WTC11 (cell line): Measurements from ENCODE around the gene MANEA. TPM values are rescaled to one million over a fixed set of nuclear protein-coding genes. Genes with fewer than 3 reads are reported as not detected.
A peak's percentile ranks its signal among the peaks of the same experiment; 100 is the strongest.

Source experiments
- ATAC-seq: fragments of 200-7000 bp; cut with Tn5 transposase; 2 replicates; pipeline ENCODE4 v1.10.0; 2021; ENCODE audit warnings: mild to moderate bottlenecking, moderate library complexity
- CTCF ChIA-PET: fragments of 300-600 bp; sonication (Branson Sonifier 250); formaldehyde crosslinking; loops from one replicate; lab custom pipeline; 2021; ENCODE audit warnings: antibody characterized with exemption; lab: Charles Lee
- POLR2A ChIA-PET: fragments of 350-600 bp; sonication (Branson Sonifier 250); formaldehyde crosslinking; loops from one replicate; lab custom pipeline; 2021; ENCODE audit warnings: antibody characterized with exemption; lab: Charles Lee
- DNase-seq: peaks from one replicate; pipeline ENCODE4 v3.0.0; 2021; ENCODE audit warnings: low spot score
- H3K27ac Mint-ChIP-seq: 2 replicates; pipeline ENCODE4 v1.8.0; 2021; ENCODE audit warnings: mixed read lengths
- H3K27me3 Mint-ChIP-seq: 2 replicates; pipeline ENCODE4 v1.8.0; 2021; ENCODE audit warnings: low read depth, mild to moderate bottlenecking, moderate library complexity, mixed read lengths
- H3K36me3 Mint-ChIP-seq: 2 replicates; pipeline ENCODE4 v1.8.0; 2021; ENCODE audit warnings: mixed read lengths
- H3K4me1 Mint-ChIP-seq: 2 replicates; pipeline ENCODE4 v1.8.0; 2022; ENCODE audit warnings: mixed read lengths
- H3K4me3 Mint-ChIP-seq: 2 replicates; pipeline ENCODE4 v1.8.0; 2021; ENCODE audit warnings: mild to moderate bottlenecking, moderate library complexity, mixed read lengths
- H3K9me3 Mint-ChIP-seq: 2 replicates; pipeline ENCODE4 v1.8.0; 2021; ENCODE audit warnings: mixed read lengths
- CREB1 ChIP-seq: sonication (generic); formaldehyde crosslinking; IDR thresholded peaks from 2 replicates; pipeline ENCODE4 v1.8.0; 2023; ENCODE audit warnings: mild to moderate bottlenecking, missing genetic modification reagents
- CTCF ChIP-seq: fragments of 200-600 bp; IDR thresholded peaks from 2 replicates; pipeline ENCODE4 v1.8.0; 2022; ENCODE audit warnings: antibody characterized with exemption
- E2F1 ChIP-seq: sonication (generic); formaldehyde crosslinking; IDR thresholded peaks from 2 replicates; pipeline ENCODE4 v1.8.0; 2022; ENCODE audit warnings: mild to moderate bottlenecking, missing genetic modification reagents
- ELF4 ChIP-seq: sonication (generic); formaldehyde crosslinking; IDR thresholded peaks from 2 replicates; pipeline ENCODE4 v1.8.1; 2022; ENCODE audit warnings: low read depth, mild to moderate bottlenecking, moderate library complexity, missing genetic modification reagents
- FOXJ3 ChIP-seq: sonication (generic); formaldehyde crosslinking; IDR thresholded peaks from 2 replicates; pipeline ENCODE4 v1.9.0; 2021; ENCODE audit warnings: missing genetic modification reagents, mild to moderate bottlenecking, borderline replicate concordance
- FOXK1 ChIP-seq: sonication (generic); formaldehyde crosslinking; IDR thresholded peaks from 2 replicates; pipeline ENCODE4 v1.8.0; 2022; ENCODE audit warnings: mild to moderate bottlenecking, moderate library complexity, missing genetic modification reagents
- GABPB1 ChIP-seq: sonication (generic); formaldehyde crosslinking; IDR thresholded peaks from 2 replicates; pipeline ENCODE4 v1.8.1; 2023; ENCODE audit warnings: mild to moderate bottlenecking, missing genetic modification reagents
- HMGA2 ChIP-seq: fragments of 250-450 bp; sonication (Bioruptor Pico); IDR thresholded peaks from 2 replicates; pipeline ENCODE4 v1.4.0; 2021; ENCODE audit warnings: mild to moderate bottlenecking, moderate library complexity
- HMGXB4 ChIP-seq: sonication (generic); formaldehyde crosslinking; IDR thresholded peaks from 2 replicates; pipeline ENCODE4 v1.8.1; 2023; ENCODE audit warnings: mild to moderate bottlenecking, moderate library complexity, missing genetic modification reagents
- JUN ChIP-seq: sonication (generic); formaldehyde crosslinking; IDR thresholded peaks from 2 replicates; pipeline ENCODE4 v1.8.0; 2023; ENCODE audit warnings: mild to moderate bottlenecking, missing genetic modification reagents
- KAT7 ChIP-seq: sonication (generic); formaldehyde crosslinking; IDR thresholded peaks from 2 replicates; pipeline ENCODE4 v1.8.1; 2023; ENCODE audit warnings: missing genetic modification reagents, mild to moderate bottlenecking, borderline replicate concordance
- NFE2L1 ChIP-seq: sonication (generic); formaldehyde crosslinking; IDR thresholded peaks from 2 replicates; pipeline ENCODE4 v1.8.1; 2023; ENCODE audit warnings: missing genetic modification reagents
- NR3C1 ChIP-seq: sonication (generic); formaldehyde crosslinking; conservative IDR thresholded peaks from 2 replicates; pipeline ENCODE4 v1.8.1; 2023; ENCODE audit warnings: low read depth, mild to moderate bottlenecking, missing genetic modification reagents
- RORB ChIP-seq: fragments of 250-450 bp; sonication (Bioruptor Pico); IDR thresholded peaks from 2 replicates; pipeline ENCODE4 v1.9.0; 2021; ENCODE audit warnings: mild to moderate bottlenecking
- SMAD3 ChIP-seq: sonication (generic); formaldehyde crosslinking; IDR thresholded peaks from 2 replicates; pipeline ENCODE4 v1.8.0; 2022; ENCODE audit warnings: missing genetic modification reagents, mild to moderate bottlenecking, borderline replicate concordance
- SMAD4 ChIP-seq: sonication (generic); formaldehyde crosslinking; IDR thresholded peaks from 2 replicates; pipeline ENCODE4 v1.8.0; 2022; ENCODE audit warnings: mild to moderate bottlenecking, missing genetic modification reagents
- SP1 ChIP-seq: sonication (generic); formaldehyde crosslinking; conservative IDR thresholded peaks from 2 replicates; pipeline ENCODE4 v1.8.1; 2022; ENCODE audit warnings: missing genetic modification reagents
- TCF7 ChIP-seq: sonication (generic); formaldehyde crosslinking; IDR thresholded peaks from 2 replicates; pipeline ENCODE4 v1.8.0; 2022; ENCODE audit warnings: mild to moderate bottlenecking, low read depth, missing genetic modification reagents, moderate library complexity
- TEAD4 ChIP-seq: sonication (generic); formaldehyde crosslinking; IDR thresholded peaks from 2 replicates; pipeline ENCODE4 v1.8.0; 2022; ENCODE audit warnings: mild to moderate bottlenecking, missing genetic modification reagents
- ZBTB21 ChIP-seq: sonication (generic); formaldehyde crosslinking; IDR thresholded peaks from 2 replicates; pipeline ENCODE4 v1.8.1; 2023; ENCODE audit warnings: mild to moderate bottlenecking, missing genetic modification reagents, borderline replicate concordance
- ZNF121 ChIP-seq: sonication (generic); formaldehyde crosslinking; IDR thresholded peaks from 2 replicates; pipeline ENCODE4 v1.8.0; 2023; ENCODE audit warnings: missing genetic modification reagents
- ZNF263 ChIP-seq: sonication (generic); formaldehyde crosslinking; IDR thresholded peaks from 2 replicates; pipeline ENCODE4 v1.8.1; 2022; ENCODE audit warnings: low read depth, mild to moderate bottlenecking, moderate library complexity, missing genetic modification reagents
- ZNF532 ChIP-seq: fragments of 250-450 bp; sonication (Bioruptor Pico); IDR thresholded peaks from 2 replicates; pipeline ENCODE4 v1.9.0; 2021; ENCODE audit warnings: mild to moderate bottlenecking, borderline replicate concordance
- total RNA-seq: library from RNA; stranded (reverse); gene quantifications from 3 replicates; pipeline ENCODE4 v1.2.3, GENCODE V29; 2021

MANEA gene
- total RNA-seq, 1 experiment from 2014 or later = 6.1 TPM

GRCh38 chr6:95546148-95546547 is 31.2 kb upstream of the MANEA start (continued):
- TF ChIP-seq KAT7 (no peak), RORB (CRISPR knock-in tag) (no peak), GABPB1 (CRISPR knock-in tag) (no peak)

GRCh38 chr6:95547043-95547442 is 30.3 kb upstream of the MANEA start:
- POLR2A ChIA-PET = no interaction called here
- H3K27ac Mint-ChIP-seq = no peak overlapping the region

GRCh38 chr6:95548188-95548786 is 29.0 kb upstream of the MANEA start:
- ChIA-PET POLR2A (no interaction called here), CTCF (no interaction called here)
- ATAC-seq (peak; percentile 89), DNase-seq (no peak)
- no peak overlapping the region for H3K27ac Mint-ChIP-seq
- no peaks in the 10 kb centered on the region for H3K9me3 Mint-ChIP-seq
- no peaks in the 10 kb centered on the region for H3K27me3 Mint-ChIP-seq
- H3K4me3 Mint-ChIP-seq = no peak overlapping the region
- TF ChIP-seq ZNF532 (no peak), NFE2L1 (no peak), ZNF121 (CRISPR knock-in tag) (peak; percentile 51; the same call in 1 of the 2 replicates), KAT7 (no peak), FOXJ3 (CRISPR knock-in tag) (no peak)
- H3K4me1 Mint-ChIP-seq = peaks cover 17% of the 10 kb centered on the region
- no peaks in the 10 kb centered on the region for H3K36me3 Mint-ChIP-seq

More at GRCh38 chr6:95547043-95547442, 30.3 kb upstream of the MANEA start:
- ATAC-seq (no peak), DNase-seq (no peak)
- Mint-ChIP-seq H3K4me1 (peaks cover 17% of the 10 kb centered on the region), H3K36me3 (no peaks in the 10 kb centered on the region), H3K27me3 (no peaks in the 10 kb centered on the region), H3K4me3 (no peak overlapping the region), H3K9me3 (no peaks in the 10 kb centered on the region)
- CTCF ChIA-PET = no interaction called here
- TF ChIP-seq SMAD4 (CRISPR knock-in tag) (no peak), TEAD4 (CRISPR knock-in tag) (no peak), FOXK1 (no peak), HMGA2 (no peak), JUN (CRISPR knock-in tag) (no peak), TCF7 (CRISPR knock-in tag) (no peak), ELF4 (CRISPR knock-in tag) (no peak), CREB1 (CRISPR knock-in tag) (no peak)

GRCh38 chr6:95551678-95552324 is 25.5 kb upstream of the MANEA start:
- ChIA-PET POLR2A (no interaction called here), CTCF (no interaction called here)
- no peaks in the 10 kb centered on the region for H3K27me3 Mint-ChIP-seq
- DNase-seq (no peak), ATAC-seq (no peak)
- H3K36me3 Mint-ChIP-seq = no peaks in the 10 kb centered on the region
- H3K9me3 Mint-ChIP-seq = no peaks in the 10 kb centered on the region
- H3K4me1 Mint-ChIP-seq = peaks cover 16% of the 10 kb centered on the region
- H3K27ac Mint-ChIP-seq = no peak overlapping the region
- H3K4me3 Mint-ChIP-seq = no peak overlapping the region
- TF ChIP-seq HMGXB4 (CRISPR knock-in tag) = no peak
- TF ChIP-seq RORB (CRISPR knock-in tag) = no peak
- TF ChIP-seq KAT7 = no peak
- TF ChIP-seq SMAD3 = no peak
- no peak for TF ChIP-seq CTCF
- TF ChIP-seq ZBTB21 (CRISPR knock-in tag) = no peak
- no peak for TF ChIP-seq ZNF263 (CRISPR knock-in tag)
- no peak for TF ChIP-seq NR3C1 (CRISPR knock-in tag)
- TF ChIP-seq FOXJ3 (CRISPR knock-in tag) = no peak
- no peak for TF ChIP-seq E2F1
- no peak for TF ChIP-seq SP1
